Fibroblast of lung (primary cell): ENCODE measurements around the gene RBM33. TPM values are rescaled to one million over a fixed set of nuclear protein-coding genes. Genes with fewer than 3 reads are reported as not detected.

Experiments used
- DNase-seq, 2 donors: peaks; one replicate each; pipeline versions ENCODE4 v3.0.0 to v3.0.0-alpha.2; 2010; ENCODE audit warnings: low read depth in 2 of 2
- H2AFZ ChIP-seq: 2 replicates; pipeline ENCODE4 v1.5.1; 2012; ENCODE audit warnings: low read length, control low read depth, inconsistent platforms
- H3K27ac ChIP-seq: 2 replicates; pipeline ENCODE4 v1.5.1; 2011; ENCODE audit warnings: low read length, control low read depth; ENCODE audit not compliant: insufficient read depth
- H3K27me3 ChIP-seq: 2 replicates; pipeline ENCODE4 v1.5.1; 2011; ENCODE audit warnings: mild to moderate bottlenecking, low read length; ENCODE audit not compliant: control insufficient read depth, insufficient read depth
- H3K36me3 ChIP-seq: 2 replicates; pipeline ENCODE4 v1.5.1; 2011; ENCODE audit warnings: low read length; ENCODE audit not compliant: control insufficient read depth, insufficient read depth
- H3K4me1 ChIP-seq: 2 replicates; pipeline ENCODE4 v1.5.1; 2011; ENCODE audit warnings: low read length; ENCODE audit not compliant: control insufficient read depth, insufficient read depth; ENCODE audit errors: extremely low read depth
- H3K4me2 ChIP-seq: 2 replicates; pipeline ENCODE4 v1.5.1; 2011; ENCODE audit warnings: low read length, control low read depth; ENCODE audit not compliant: insufficient read depth; ENCODE audit errors: extremely low read depth
- H3K4me3 ChIP-seq, 4 experiments: fragments of 200-600 bp in 1 of 4; sonication (generic) in 1 of 4; replicated peaks in 1 of 4; 2 replicates each; pipeline ENCODE4 v1.5.1; 2011 to 2016; ENCODE audit warnings: low read length in 4 of 4, low read depth in 3 of 4, mild to moderate bottlenecking in 3 of 4, control low read depth in 2 of 4, inconsistent platforms in 1 of 4, mixed read lengths in 1 of 4; ENCODE audit not compliant: insufficient read depth in 1 of 4; ENCODE audit errors: control extremely low read depth in 1 of 4
- H3K79me2 ChIP-seq: 2 replicates; pipeline ENCODE4 v1.5.1; 2012; ENCODE audit warnings: mild to moderate bottlenecking, low read length, inconsistent platforms; ENCODE audit not compliant: control insufficient read depth, insufficient read depth
- H3K9ac ChIP-seq: 2 replicates; pipeline ENCODE4 v1.5.1; 2011; ENCODE audit warnings: mild to moderate bottlenecking, low read length, control low read depth; ENCODE audit not compliant: insufficient read depth
- H3K9me3 ChIP-seq: 2 replicates; pipeline ENCODE4 v1.5.1; 2012; ENCODE audit warnings: low read depth, low read length; ENCODE audit not compliant: control insufficient read depth, insufficient read depth
- H4K20me1 ChIP-seq: 2 replicates; pipeline ENCODE4 v1.5.1; 2011; ENCODE audit warnings: low read length; ENCODE audit not compliant: control insufficient read depth, insufficient read depth; ENCODE audit errors: extremely low read depth
- EZH2 ChIP-seq: IDR thresholded peaks from 2 replicates; pipeline ENCODE4 v1.5.1; 2012; ENCODE audit warnings: low read length, control low read depth, mild to moderate bottlenecking; ENCODE audit errors: missing control alignments
- polyA plus RNA-seq, 2 donors: library from polyadenylated mRNA; depleted of rRNA in 1 of 2; stranded (reverse) in 1 of 2; unstranded in 1 of 2; fragments of >200 nt; gene quantifications; 2 replicates each; pipeline ENCODE4 v1.2.1, GENCODE V29; 2011 to 2012; ENCODE audit warnings: missing spikeins in 1 of 2
- total RNA-seq: library from RNA; depleted of rRNA; stranded (reverse); fragments of >200 nt; gene quantifications from 2 replicates; pipeline ENCODE4 v1.2.1, GENCODE V29; 2014
- TF ChIP-seq, protein P1 (sequence below), 2 donors: IDR thresholded peaks in 1 of 2; conservative IDR thresholded peaks in 1 of 2; 1 replicate in 1 of 2; 2 replicates in 1 of 2; pipeline ENCODE4 v1.5.1; 2011 to 2012; ENCODE audit warnings: low read length in 2 of 2, control low read depth in 1 of 2, inconsistent platforms in 1 of 2, low read depth in 1 of 2, mild to moderate bottlenecking in 1 of 2

RBM33 gene
- total and polyA plus RNA-seq, 2 donors (not counting 1 experiment from before 2014, with no cell fraction given): 6.9 to 33.2 TPM

DNA sequence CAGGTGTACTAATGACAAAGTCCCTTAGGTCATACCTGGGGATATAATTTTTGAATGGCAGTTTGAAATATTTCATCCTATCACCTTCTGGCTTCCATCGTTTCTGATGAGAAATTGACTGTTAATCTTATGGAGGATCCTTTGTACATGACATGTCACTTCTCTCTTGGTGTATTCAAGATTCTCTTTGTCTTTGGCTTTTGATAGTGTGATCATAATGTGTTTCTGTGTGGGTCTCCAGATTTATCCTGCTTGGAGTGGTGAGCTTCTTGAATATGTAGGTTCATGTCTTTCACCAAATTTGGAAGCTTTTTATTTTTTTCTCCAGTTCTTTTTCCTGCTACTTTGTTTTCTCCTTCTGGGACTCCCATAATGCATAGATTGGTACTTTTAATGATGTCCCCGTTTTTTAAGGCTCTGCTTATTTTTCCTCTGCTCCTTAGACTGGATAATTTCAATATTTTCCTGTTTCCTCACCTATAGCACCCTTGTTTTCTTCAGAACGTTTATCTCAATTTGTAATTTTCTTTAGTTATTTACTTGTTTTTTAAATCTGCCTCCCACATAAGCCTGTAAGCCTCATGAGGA is 4.4 kb downstream of the RBM33 start:
- Histone ChIP-seq H3K9ac (no peak overlapping the region), H3K4me1 (peaks cover 4% of the 10 kb centered on the region), H2AFZ (no peak overlapping the region), H3K27me3 (no peaks in the 10 kb centered on the region), H3K36me3 (peaks cover 1% of the 10 kb centered on the region), H3K4me2 (no peak overlapping the region), H4K20me1 (no peaks in the 10 kb centered on the region), H3K4me3 (no peak overlapping the region), H3K79me2 (peaks cover 93% of the 10 kb centered on the region), H3K27ac (no peak overlapping the region), H3K9me3 (no peaks in the 10 kb centered on the region)
- TF ChIP-seq, protein P1, sequence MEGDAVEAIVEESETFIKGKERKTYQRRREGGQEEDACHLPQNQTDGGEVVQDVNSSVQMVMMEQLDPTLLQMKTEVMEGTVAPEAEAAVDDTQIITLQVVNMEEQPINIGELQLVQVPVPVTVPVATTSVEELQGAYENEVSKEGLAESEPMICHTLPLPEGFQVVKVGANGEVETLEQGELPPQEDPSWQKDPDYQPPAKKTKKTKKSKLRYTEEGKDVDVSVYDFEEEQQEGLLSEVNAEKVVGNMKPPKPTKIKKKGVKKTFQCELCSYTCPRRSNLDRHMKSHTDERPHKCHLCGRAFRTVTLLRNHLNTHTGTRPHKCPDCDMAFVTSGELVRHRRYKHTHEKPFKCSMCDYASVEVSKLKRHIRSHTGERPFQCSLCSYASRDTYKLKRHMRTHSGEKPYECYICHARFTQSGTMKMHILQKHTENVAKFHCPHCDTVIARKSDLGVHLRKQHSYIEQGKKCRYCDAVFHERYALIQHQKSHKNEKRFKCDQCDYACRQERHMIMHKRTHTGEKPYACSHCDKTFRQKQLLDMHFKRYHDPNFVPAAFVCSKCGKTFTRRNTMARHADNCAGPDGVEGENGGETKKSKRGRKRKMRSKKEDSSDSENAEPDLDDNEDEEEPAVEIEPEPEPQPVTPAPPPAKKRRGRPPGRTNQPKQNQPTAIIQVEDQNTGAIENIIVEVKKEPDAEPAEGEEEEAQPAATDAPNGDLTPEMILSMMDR (conservative IDR thresholded peaks at IDR 0.05 in 1 of 2, IDR thresholded peaks at IDR 0.05 in 1 of 2; ENCODE audit: low read depth in 1 of 2, low read length in 2 of 2): no peak
- no peak for TF ChIP-seq EZH2
- DNase-seq: no peak

DNA sequence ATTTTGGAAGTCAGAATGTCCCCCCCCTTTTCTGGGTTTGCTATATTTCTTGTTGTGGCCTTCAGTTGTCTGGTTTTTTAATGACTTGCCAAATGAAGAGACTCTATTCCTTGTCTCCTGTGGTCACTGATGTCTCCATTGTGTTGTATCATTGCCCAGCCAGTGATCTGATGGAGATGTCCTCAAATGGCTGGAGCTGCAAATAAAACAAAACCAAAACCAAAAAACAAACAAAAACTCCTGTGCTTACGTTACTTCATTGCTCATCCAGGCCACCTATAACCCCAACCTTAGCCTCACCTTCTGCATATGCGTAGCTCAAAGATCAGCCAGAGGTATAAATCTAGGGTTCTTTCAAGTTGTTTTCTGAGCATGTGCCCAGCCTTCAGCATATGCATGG is 5.1 kb downstream of the RBM33 start:
- peaks cover 1% of the 10 kb centered on the region for H3K36me3 ChIP-seq
- no peaks in the 10 kb centered on the region for H3K9me3 ChIP-seq
- no peaks in the 10 kb centered on the region for H3K27me3 ChIP-seq
- no peaks in the 10 kb centered on the region for H4K20me1 ChIP-seq
- TF ChIP-seq EZH2: no peak
- TF ChIP-seq, protein P1 (conservative IDR thresholded peaks at IDR 0.05 in 1 of 2, IDR thresholded peaks at IDR 0.05 in 1 of 2; ENCODE audit: low read depth in 1 of 2, low read length in 2 of 2): no peak
- no peak overlapping the region for H3K27ac ChIP-seq
- no peak overlapping the region for H3K4me3 ChIP-seq
- no peak overlapping the region for H3K4me2 ChIP-seq
- DNase-seq: no peak
- H2AFZ ChIP-seq: no peak overlapping the region
- peaks cover 4% of the 10 kb centered on the region for H3K4me1 ChIP-seq
- no peak overlapping the region for H3K9ac ChIP-seq
- H3K79me2 ChIP-seq: peaks cover 99% of the 10 kb centered on the region

DNA sequence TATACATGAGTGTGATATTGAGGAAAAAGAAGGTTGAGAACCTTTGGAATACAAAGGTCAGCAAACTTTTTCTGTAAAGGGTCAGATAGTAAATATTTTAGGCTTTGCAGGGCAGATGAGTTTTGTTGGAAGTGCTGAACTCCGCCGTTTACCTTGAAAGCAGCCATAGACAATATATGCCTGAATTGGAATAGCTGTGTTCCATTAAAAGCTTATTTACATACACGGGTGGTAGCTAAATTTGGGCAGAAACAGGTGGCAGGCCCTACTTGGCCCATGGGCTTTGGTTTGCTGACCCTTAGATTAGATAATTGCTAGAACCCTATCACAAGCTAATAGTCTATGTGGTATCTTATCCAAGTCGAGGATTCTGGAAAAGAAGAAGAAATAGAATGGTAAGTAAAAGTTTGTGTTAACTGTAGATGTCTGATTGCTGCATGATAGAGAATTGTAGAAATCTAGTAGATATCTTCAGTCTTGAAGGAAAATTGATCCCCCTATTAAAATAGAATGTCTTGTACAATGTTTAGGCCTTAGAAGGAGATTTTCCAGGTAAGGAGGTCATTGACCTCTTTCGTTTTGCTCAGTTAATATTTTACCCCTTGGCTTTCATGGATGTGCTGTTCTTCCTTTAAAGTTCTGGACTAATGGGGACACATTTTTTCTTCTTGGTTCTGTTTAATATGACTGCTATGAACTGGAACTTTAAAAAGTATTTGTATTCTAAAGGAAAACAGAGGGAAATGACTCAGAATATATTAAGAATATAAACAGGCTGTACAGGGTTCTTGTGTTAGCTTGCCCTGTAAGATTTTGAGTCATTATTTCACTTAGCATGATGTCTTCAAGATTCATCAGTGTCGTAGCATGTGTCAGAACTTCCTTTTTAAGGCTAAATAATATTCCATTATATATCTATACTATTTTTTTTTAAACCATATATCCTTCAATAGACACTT is 8.0 kb downstream of the RBM33 start:
- Histone ChIP-seq H3K79me2 (peaks cover 99% of the 10 kb centered on the region), H4K20me1 (no peaks in the 10 kb centered on the region), H3K9ac (no peak overlapping the region), H3K4me2 (no peak overlapping the region), H3K4me3 (no peak overlapping the region), H3K4me1 (peaks cover 4% of the 10 kb centered on the region), H3K36me3 (peaks cover 1% of the 10 kb centered on the region), H3K9me3 (no peaks in the 10 kb centered on the region), H3K27me3 (no peaks in the 10 kb centered on the region), H2AFZ (no peak overlapping the region), H3K27ac (no peak overlapping the region)
- DNase-seq: peak in 1 of 2 donors; percentile 19
- TF ChIP-seq, protein P1 (conservative IDR thresholded peaks at IDR 0.05 in 1 of 2, IDR thresholded peaks at IDR 0.05 in 1 of 2; ENCODE audit: low read depth in 1 of 2, low read length in 2 of 2): no peak
- no peak for TF ChIP-seq EZH2
